Mononuclear cell (primary cell): ENCODE results near the gene CCDC107. TPM values are rescaled to one million over a fixed set of nuclear protein-coding genes. Genes with fewer than 3 reads are reported as not detected.

Source experiments
- H3K27me3 ChIP-seq: 2 replicates; pipeline ENCODE4 v1.6.0; 2011; ENCODE audit warnings: low read length, control low read depth; ENCODE audit not compliant: insufficient read depth
- H3K4me1 ChIP-seq: 2 replicates; pipeline ENCODE4 v1.5.1; 2011; ENCODE audit warnings: mild to moderate bottlenecking, low read length, control low read depth; ENCODE audit not compliant: insufficient read depth
- H3K4me3 ChIP-seq: 2 replicates; pipeline ENCODE4 v1.5.1; 2011; ENCODE audit warnings: mild to moderate bottlenecking, low read length, moderate library complexity
- H3K9me3 ChIP-seq: 2 replicates; pipeline ENCODE4 v1.5.1; 2011; ENCODE audit warnings: low read depth, mild to moderate bottlenecking, control low read depth, low read length
- total RNA-seq: library from RNA; depleted of rRNA; stranded (reverse); fragments of >200 nt; gene quantifications from one replicate; pipeline ENCODE4 v1.2.3, GENCODE V29; 2012

Gene CCDC107
- total RNA-seq, 1 donor: 6.9 TPM

DNA sequence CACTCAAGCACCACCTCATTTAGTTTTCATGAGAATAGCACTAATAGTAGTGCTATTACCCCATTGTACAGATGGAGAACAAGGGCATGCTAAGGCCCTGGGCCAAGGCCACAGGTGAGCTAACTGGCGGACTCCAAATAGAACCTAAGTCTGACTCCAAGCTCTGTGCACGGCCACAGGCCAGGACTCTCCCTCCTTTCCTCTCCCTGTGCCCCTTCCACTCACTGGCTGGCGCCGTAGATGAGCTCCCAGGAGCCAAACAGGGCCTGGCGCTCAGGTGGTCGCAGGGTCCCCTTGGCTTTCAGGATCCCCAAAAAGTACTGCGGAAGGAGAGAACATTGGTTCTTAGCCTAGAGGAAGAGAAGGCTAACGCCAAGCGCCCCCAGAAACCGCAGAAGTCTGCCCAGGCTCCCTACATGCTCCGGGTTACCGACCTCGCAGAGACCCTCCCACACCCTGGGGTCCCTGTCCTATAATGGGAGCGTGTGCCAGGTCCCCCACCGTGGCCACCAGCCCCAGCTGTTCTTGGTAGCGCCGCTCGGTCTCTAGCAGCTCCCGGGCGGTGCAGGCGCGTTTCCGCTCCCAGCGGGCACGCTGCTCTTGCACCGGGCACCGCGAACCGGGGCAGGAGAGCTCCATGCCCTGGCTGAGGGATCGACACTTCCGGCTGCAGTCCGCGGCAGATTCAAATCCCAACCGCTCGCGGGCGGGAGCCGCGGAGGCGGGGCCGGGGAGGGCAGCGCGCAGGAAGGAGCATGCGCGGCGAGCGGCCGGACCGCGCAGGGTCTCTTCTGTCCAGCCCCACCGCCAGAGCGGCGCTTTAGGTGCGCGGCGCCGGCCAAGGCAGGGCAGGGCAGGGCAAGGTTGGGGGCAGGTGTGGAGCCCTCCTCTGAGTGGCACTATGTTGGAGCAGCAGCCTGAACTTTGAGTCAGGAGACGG is 6.7 kb downstream of the CCDC107 start, which contains the start of gene ARHGEF39:
Gene ARHGEF39, minus strand, starts transcription at position 665 of the 940 bp plus-strand sequence. Its CDS starts 26 bp downstream, at position 639.
- Histone ChIP-seq H3K27me3 (no peaks in the 10 kb centered on the region), H3K4me3 (peak within 1 kb of the TSS; percentile 47), H3K9me3 (no peaks in the 10 kb centered on the region), H3K4me1 (peaks cover 65% of the 10 kb centered on the region)

DNA sequence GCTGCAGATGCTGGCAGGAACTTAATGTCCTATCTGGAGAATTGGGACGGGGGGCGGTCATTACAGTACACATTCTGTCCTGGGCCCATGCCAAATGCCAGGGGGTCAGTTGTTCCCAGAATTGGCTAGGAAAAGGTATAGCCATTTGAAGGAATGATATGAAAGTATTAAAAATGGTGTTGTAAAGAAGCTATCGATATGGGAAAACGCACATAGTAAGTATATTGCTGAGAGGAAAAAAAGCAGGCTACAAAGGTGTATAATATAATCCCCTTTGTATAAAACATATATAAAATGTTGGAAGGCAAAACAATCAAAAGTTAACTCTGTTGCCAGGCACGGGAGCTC is 7.4 kb downstream of the CCDC107 start:
- peak overlapping the region; percentile 47 for H3K4me3 ChIP-seq

DNA sequence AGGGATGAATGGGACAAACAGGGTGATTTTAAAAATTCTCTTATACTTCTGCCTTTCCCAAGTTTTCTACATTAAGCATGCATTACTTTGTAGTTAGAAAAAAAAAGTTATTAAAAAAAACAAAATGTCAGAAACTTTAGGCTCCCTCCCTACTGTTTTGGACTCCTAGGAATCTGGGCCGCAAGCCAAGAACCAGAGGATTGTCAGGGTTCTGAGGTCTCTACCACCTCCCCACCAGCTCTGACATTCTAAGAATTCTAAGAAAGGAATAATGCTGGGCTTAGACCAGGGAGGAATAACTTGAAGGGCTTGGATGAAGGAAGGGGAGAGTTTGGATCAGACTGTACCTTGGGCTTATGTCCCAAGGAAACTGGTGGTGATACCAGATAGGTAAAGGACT is 8.0 kb downstream of the CCDC107 start:
- peaks cover 53% of the 10 kb centered on the region for H3K4me1 ChIP-seq
- H3K27me3 ChIP-seq: no peaks in the 10 kb centered on the region
- H3K9me3 ChIP-seq: no peaks in the 10 kb centered on the region
- H3K4me3 ChIP-seq: no peak overlapping the region

More for the DNA sequence above, 7.4 kb downstream of the CCDC107 start:
- Histone ChIP-seq H3K9me3 (no peaks in the 10 kb centered on the region), H3K27me3 (no peaks in the 10 kb centered on the region), H3K4me1 (peaks cover 59% of the 10 kb centered on the region)

DNA sequence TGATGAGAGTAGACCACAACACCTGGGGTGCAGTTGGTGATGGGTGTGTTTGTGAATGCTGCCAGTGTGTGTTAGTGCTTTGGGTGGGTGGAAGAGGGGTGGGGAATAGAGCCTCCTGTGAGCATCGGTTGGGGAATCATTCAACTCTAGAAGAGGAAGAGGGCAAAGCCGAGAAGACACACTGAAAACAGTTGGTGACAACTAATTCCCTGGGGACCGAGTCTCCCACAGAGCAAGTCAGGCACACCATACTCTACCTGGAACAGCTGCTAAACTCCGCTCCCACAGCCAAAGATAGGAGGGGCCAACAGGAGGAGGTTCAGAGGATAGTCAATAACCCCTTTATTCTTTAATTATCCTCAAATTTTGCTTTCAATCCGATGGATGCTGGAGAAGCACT is 8.5 kb downstream of the CCDC107 start:
- Histone ChIP-seq H3K27me3 (no peaks in the 10 kb centered on the region), H3K4me1 (peaks cover 48% of the 10 kb centered on the region), H3K9me3 (no peaks in the 10 kb centered on the region), H3K4me3 (no peak overlapping the region)

DNA sequence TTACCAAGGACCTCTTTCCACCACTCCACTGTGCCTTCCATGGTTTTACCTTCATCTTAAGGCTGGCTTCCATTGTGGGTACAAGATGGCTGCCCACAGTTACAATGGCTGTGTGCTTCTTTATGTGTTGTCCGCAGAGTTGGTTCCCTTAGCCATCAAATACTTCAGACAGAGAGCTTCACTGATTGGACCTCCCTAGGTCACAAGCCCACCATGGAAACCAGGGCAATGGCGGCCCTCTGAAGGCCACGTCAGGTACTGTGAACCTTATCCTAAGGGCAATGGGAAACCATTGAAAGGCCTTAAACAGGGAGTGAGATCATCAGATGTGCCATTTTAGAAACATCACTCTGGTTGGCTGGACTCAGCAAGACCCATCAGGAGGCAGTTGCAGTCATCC is 9.8 kb downstream of the CCDC107 start:
- Histone ChIP-seq H3K4me3 (no peak overlapping the region), H3K27me3 (no peaks in the 10 kb centered on the region), H3K4me1 (peaks cover 34% of the 10 kb centered on the region), H3K9me3 (no peaks in the 10 kb centered on the region)

DNA sequence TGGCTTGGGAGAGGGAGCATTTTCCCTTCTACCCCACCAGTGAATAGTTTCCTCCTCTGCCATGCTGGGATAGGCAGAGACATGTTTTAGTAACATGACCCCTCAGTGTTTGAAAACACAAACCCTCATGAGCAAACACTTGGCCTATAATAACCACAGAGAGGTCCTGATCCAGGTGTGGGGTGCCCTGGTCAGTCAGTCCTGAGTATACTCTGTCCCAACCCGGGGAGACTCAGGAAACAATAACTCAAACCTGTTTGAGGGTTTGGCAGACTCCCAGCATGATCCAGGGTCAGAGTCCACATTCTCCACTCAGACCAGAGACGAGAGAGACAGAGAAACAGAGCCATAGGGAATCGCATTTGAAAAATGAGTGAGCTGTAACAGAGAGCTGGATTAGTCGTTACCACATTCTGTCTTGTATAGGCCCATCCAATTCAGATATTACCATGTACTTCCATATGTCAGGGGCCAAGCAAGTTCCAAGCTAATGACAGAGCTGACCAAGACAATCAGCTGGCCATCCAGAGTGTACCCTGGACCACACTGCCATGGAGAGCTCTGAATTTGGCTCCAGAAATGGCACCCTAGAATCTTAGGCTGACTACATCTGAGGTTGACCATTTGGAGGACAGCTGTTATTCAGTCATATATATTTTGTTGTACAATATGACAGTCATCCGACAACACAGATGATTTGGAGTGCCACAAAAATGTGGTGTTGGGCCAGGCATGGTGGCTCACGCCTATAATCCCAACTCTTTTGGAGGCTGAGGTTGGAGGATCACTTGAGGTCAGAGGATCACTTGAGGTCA is 11.4 kb downstream of the CCDC107 start:
- Histone ChIP-seq H3K9me3 (no peaks in the 10 kb centered on the region), H3K27me3 (no peaks in the 10 kb centered on the region), H3K4me3 (no peak overlapping the region), H3K4me1 (peaks cover 18% of the 10 kb centered on the region)

DNA sequence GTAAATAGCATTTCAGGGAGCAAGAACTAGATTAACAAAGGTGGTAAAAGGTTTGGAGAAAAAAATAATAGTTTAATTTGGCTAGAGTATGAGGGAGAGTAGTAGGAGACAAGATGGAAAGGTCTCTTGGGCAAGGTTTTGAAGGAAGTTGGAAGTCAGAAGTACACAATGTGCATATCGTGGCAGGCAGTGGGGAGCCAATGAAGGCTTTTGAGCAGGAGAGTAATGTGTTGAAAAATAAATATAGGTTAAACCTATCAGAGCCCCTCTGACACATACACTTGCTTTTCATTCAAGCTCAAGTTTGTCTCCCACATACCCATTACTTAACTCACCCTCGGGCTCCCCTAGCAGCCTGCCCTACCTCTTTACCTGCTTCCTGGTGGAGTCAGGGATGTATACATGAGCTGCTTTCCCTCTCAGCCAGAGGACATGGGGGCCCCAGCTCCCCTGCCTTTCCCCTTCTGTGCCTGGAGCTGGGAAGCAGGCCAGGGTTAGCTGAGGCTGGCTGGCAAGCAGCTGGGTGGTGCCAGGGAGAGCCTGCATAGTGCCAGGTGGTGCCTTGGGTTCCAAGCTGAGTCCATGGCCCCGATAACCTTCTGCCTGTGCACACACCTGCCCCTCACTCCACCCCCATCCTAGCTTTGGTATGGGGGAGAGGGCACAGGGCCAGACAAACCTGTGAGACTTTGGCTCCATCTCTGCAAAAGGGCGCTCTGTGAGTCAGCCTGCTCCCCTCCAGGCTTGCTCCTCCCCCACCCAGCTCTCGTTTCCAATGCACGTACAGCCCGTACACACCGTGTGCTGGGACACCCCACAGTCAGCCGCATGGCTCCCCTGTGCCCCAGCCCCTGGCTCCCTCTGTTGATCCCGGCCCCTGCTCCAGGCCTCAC is 15.3 kb downstream of the CCDC107 start, which contains the start of gene CA9:
Gene CA9, plus strand, starts transcription at position 797 of the 893 bp plus-strand sequence. Its CDS starts 32 bp downstream, at position 829.
- Histone ChIP-seq H3K4me1 (peaks cover 13% of the 10 kb centered on the region), H3K9me3 (no peaks in the 10 kb centered on the region), H3K4me3 (no peak within 1 kb of the TSS), H3K27me3 (peaks cover 2% of the 10 kb centered on the region)

DNA sequence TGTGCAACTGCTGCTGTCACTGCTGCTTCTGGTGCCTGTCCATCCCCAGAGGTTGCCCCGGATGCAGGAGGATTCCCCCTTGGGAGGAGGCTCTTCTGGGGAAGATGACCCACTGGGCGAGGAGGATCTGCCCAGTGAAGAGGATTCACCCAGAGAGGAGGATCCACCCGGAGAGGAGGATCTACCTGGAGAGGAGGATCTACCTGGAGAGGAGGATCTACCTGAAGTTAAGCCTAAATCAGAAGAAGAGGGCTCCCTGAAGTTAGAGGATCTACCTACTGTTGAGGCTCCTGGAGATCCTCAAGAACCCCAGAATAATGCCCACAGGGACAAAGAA is 15.9 kb downstream of the CCDC107 start:
- H3K4me3 ChIP-seq: no peak overlapping the region
- H3K4me1 ChIP-seq: peaks cover 13% of the 10 kb centered on the region
- H3K27me3 ChIP-seq: peaks cover 2% of the 10 kb centered on the region
- no peaks in the 10 kb centered on the region for H3K9me3 ChIP-seq

DNA sequence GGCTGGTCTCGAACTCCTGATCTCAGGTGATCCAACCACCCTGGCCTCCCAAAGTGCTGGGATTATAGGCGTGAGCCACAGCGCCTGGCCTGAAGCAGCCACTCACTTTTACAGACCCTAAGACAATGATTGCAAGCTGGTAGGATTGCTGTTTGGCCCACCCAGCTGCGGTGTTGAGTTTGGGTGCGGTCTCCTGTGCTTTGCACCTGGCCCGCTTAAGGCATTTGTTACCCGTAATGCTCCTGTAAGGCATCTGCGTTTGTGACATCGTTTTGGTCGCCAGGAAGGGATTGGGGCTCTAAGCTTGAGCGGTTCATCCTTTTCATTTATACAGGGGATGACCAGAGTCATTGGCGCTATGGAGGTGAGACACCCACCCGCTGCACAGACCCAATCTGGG is 17.1 kb downstream of the CCDC107 start:
- Histone ChIP-seq H3K4me1 (peaks cover 13% of the 10 kb centered on the region), H3K4me3 (no peak overlapping the region), H3K9me3 (no peaks in the 10 kb centered on the region), H3K27me3 (peaks cover 2% of the 10 kb centered on the region)

DNA sequence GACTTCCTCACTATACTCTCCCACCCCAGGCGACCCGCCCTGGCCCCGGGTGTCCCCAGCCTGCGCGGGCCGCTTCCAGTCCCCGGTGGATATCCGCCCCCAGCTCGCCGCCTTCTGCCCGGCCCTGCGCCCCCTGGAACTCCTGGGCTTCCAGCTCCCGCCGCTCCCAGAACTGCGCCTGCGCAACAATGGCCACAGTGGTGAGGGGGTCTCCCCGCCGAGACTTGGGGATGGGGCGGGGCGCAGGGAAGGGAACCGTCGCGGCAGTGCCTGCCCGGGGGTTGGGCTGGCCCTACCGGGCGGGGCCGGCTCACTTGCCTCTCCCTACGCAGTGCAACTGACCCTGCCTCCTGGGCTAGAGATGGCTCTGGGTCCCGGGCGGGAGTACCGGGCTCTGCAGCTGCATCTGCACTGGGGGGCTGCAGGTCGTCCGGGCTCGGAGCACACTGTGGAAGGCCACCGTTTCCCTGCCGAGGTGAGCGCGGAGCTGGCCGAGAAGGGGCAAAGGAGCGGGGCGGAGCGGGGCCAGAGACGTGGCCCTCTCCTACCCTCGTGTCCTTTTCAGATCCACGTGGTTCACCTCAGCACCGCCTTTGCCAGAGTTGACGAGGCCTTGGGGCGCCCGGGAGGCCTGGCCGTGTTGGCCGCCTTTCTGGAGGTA is 17.8 kb downstream of the CCDC107 start:
- Histone ChIP-seq H3K27me3 (peaks cover 2% of the 10 kb centered on the region), H3K9me3 (no peaks in the 10 kb centered on the region), H3K4me1 (peaks cover 13% of the 10 kb centered on the region), H3K4me3 (peak overlapping the region; percentile 10)

DNA sequence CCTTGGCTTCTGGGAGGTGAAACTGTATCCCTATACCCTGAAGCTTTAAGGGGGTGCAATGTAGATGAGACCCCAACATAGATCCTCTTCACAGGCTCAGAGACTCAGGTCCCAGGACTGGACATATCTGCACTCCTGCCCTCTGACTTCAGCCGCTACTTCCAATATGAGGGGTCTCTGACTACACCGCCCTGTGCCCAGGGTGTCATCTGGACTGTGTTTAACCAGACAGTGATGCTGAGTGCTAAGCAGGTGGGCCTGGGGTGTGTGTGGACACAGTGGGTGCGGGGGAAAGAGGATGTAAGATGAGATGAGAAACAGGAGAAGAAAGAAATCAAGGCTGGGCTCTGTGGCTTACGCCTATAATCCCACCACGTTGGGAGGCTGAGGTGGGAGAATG is 21.0 kb downstream of the CCDC107 start:
- Histone ChIP-seq H3K9me3 (no peaks in the 10 kb centered on the region), H3K27me3 (peaks cover 2% of the 10 kb centered on the region), H3K4me1 (peaks cover 13% of the 10 kb centered on the region), H3K4me3 (no peak overlapping the region)

DNA sequence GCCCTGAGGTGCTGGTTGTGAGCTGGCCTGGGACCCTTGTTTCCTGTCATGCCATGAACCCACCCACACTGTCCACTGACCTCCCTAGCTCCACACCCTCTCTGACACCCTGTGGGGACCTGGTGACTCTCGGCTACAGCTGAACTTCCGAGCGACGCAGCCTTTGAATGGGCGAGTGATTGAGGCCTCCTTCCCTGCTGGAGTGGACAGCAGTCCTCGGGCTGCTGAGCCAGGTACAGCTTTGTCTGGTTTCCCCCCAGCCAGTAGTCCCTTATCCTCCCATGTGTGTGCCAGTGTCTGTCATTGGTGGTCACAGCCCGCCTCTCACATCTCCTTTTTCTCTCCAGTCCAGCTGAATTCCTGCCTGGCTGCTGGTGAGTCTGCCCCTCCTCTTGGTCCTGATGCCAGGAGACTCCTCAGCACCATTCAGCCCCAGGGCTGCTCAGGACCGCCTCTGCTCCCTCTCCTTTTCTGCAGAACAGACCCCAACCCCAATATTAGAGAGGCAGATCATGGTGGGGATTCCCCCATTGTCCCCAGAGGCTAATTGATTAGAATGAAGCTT is 21.8 kb downstream of the CCDC107 start:
- H3K4me1 ChIP-seq: peaks cover 13% of the 10 kb centered on the region
- no peak overlapping the region for H3K4me3 ChIP-seq
- peaks cover 2% of the 10 kb centered on the region for H3K27me3 ChIP-seq
- H3K9me3 ChIP-seq: no peaks in the 10 kb centered on the region

DNA sequence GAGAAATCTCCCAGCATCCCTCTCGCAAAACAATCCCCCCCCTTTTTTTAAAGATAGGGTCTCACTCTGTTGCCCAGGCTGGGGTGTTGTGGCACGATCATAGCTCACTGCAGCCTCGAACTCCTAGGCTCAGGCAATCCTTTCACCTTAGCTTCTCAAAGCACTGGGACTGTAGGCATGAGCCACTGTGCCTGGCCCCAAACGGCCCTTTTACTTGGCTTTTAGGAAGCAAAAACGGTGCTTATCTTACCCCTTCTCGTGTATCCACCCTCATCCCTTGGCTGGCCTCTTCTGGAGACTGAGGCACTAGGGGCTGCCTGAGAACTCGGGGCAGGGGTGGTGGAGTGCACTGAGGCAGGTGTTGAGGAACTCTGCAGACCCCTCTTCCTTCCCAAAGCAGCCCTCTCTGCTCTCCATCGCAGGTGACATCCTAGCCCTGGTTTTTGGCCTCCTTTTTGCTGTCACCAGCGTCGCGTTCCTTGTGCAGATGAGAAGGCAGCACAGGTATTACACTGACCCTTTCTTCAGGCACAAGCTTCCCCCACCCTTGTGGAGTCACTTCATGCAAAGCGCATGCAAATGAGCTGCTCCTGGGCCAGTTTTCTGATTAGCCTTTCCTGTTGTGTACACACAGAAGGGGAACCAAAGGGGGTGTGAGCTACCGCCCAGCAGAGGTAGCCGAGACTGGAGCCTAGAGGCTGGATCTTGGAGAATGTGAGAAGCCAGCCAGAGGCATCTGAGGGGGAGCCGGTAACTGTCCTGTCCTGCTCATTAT is 22.4 kb downstream of the CCDC107 start:
- Histone ChIP-seq H3K4me1 (peaks cover 10% of the 10 kb centered on the region), H3K27me3 (peaks cover 2% of the 10 kb centered on the region)

More for the DNA sequence above, 22.4 kb downstream of the CCDC107 start:
- no peak overlapping the region for H3K4me3 ChIP-seq
- no peaks in the 10 kb centered on the region for H3K9me3 ChIP-seq
